Measurements from ENCODE around the gene SH2D1B.

- TF ChIP-seq CTCF (IDR thresholded peaks at IDR 0.05) (no peak), POLR2A (IDR thresholded peaks at IDR 0.05) (no peak)
Observed at GRCh38 chr1:162372159-162373071, 39.5 kb downstream of the SH2D1B start.
